D721Med (cell line): ENCODE data around the gene PLEKHD1.
A peak's percentile ranks its signal among the peaks of the same experiment; 100 is the strongest.
"Not testable (repeated sequence)": the region's sequence is repeated elsewhere in the genome, so short reads cannot be mapped to it uniquely, and the experiment has no call there.

ENCODE experiments used
- DNase-seq: peaks from one replicate; pipeline ENCODE4 v3.0.0; 2011; ENCODE audit warnings: low spot score; ENCODE audit not compliant: insufficient read length
- FAIRE-seq: peaks from 2 replicates; lab custom pipeline; 2011; peaks lifted over from hg19 to GRCh38; lab: Jason Lieb, UNC
- CTCF ChIP-seq: IDR thresholded peaks from 2 replicates; pipeline ENCODE4 v1.5.1; 2012; ENCODE audit warnings: mild to moderate bottlenecking, control low read depth; ENCODE audit not compliant: insufficient read depth; ENCODE audit errors: missing control alignments

The PLEKHD1 gene

GRCh38 chr14:69471916-69472315, 12.6 kb upstream of the PLEKHD1 start:
- no peak for FAIRE-seq
- TF ChIP-seq CTCF, result no peak
- DNase-seq, result no peak

- no peak for TF ChIP-seq CTCF
- no peak for DNase-seq
- FAIRE-seq, result no peak
These were observed 11.3 kb upstream of the PLEKHD1 start for GRCh38 chr14:69473260-69473659.

- DNase-seq (no peak), FAIRE-seq (no peak)
- TF ChIP-seq CTCF, result no peak
These were observed 10.6 kb upstream of the PLEKHD1 start for GRCh38 chr14:69473946-69474345.

GRCh38 chr14:69475194-69475818, 9.2 kb upstream of the PLEKHD1 start:
- peak; percentile 41 for TF ChIP-seq CTCF
- no peak for DNase-seq
- FAIRE-seq, result no peak

- DNase-seq, FAIRE-seq: not testable (repeated sequence)
- TF ChIP-seq CTCF, result peak; percentile 10
These were observed 7.6 kb upstream of the PLEKHD1 start for GRCh38 chr14:69476824-69477450.

- FAIRE-seq, DNase-seq: not testable (repeated sequence)
These were observed 6.5 kb upstream of the PLEKHD1 start for GRCh38 chr14:69478055-69478454.

- FAIRE-seq, result no peak
- no peak for DNase-seq
- TF ChIP-seq CTCF, result no peak
These were observed 4.8 kb upstream of the PLEKHD1 start for GRCh38 chr14:69479696-69480095.
